Cardiac ventricle fibroblast (primary cell): ENCODE results near the gene UBTD1. TPM values are rescaled to one million over a fixed set of nuclear protein-coding genes. Genes with fewer than 3 reads are reported as not detected.

Experiments used
- total RNA-seq: library from RNA; depleted of rRNA; stranded (reverse); fragments of >200 nt; gene quantifications from 2 replicates; pipeline ENCODE4 v1.2.3, GENCODE V29; 2015

Gene UBTD1, protein sequence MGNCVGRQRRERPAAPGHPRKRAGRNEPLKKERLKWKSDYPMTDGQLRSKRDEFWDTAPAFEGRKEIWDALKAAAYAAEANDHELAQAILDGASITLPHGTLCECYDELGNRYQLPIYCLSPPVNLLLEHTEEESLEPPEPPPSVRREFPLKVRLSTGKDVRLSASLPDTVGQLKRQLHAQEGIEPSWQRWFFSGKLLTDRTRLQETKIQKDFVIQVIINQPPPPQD
- total RNA-seq, result 48.3 and 48.9 TPM in 2 replicates

DNA sequence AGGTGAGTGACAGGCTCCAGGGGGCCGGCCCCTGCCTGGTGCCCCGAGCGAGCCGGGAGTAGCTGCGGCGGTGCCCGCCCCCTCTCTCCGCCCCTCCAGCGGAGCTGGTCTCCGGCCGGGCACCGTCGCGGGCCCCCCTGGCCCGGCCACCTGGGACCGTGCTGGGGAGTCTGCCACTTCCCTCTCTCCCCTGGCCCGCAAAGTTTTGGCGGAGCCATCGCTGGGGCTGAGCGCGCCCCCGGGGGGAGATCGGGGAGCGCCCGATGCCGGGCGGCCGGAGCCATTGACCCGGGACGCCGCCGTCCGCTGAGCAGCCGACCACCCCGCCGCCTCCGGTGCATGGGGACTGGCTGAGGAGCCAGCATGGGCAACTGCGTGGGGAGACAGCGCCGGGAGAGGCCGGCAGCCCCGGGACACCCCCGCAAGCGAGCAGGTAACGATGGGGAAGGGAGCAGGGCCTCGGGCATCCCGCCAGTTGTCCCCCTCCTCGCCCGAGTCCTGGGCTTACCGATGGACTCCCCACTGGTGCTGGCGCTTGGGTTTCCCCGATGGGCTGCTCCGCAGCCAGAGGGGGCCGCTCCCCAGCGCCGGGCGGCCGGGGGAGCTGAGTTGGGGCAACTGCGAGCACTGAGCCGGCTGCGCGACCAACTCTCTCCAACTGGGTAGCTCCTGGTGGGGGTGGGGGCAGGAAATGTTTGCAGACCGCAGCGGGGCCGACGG, at the start of gene UBTD1:
Gene UBTD1 (plus strand): TSS at position 84 of the 720 bp plus-strand sequence. CDS start 280 bp downstream, at position 364.

DNA sequence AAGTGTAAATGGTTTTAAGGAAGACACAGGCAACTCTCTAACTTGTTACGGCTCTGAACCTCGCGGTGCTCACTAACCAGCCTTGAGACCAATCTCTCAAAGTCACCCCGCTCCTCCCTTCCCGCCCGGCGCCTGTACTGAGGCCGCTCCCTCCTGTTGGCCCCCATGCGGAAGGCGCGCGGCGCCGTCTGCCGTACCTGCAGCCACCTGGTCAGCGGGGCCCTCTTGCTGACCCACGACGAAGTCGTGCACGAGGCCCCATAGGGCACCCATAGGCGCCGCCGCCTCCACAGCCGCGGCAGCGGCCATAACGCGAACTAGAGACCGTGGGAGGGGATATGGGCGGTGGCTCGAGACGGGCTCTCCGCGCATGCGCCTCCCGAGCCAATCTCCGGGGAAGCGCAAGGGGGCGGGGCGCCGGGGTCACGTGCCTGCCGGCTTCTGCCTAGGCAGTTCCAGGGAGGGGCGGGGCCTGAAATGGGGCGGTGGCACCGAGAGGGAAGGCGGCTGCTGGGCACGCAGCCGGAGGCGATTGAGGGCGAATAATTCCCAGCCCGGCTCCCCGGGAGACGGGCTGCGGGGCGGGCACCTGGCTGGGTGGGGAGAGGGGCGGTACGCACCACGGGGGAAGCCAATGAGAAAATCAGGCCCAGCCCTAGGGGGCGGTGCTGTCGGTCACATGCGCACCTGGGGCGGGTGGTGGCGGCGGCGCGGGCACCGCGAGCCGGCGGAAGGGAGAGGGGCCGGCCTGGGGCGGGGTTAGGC, 466 bp upstream of the UBTD1 start, which contains the start of gene MMS19:
Gene MMS19 (minus strand): TSS at position 347 of the 765 bp plus-strand sequence. CDS start 38 bp downstream, at position 309.

DNA sequence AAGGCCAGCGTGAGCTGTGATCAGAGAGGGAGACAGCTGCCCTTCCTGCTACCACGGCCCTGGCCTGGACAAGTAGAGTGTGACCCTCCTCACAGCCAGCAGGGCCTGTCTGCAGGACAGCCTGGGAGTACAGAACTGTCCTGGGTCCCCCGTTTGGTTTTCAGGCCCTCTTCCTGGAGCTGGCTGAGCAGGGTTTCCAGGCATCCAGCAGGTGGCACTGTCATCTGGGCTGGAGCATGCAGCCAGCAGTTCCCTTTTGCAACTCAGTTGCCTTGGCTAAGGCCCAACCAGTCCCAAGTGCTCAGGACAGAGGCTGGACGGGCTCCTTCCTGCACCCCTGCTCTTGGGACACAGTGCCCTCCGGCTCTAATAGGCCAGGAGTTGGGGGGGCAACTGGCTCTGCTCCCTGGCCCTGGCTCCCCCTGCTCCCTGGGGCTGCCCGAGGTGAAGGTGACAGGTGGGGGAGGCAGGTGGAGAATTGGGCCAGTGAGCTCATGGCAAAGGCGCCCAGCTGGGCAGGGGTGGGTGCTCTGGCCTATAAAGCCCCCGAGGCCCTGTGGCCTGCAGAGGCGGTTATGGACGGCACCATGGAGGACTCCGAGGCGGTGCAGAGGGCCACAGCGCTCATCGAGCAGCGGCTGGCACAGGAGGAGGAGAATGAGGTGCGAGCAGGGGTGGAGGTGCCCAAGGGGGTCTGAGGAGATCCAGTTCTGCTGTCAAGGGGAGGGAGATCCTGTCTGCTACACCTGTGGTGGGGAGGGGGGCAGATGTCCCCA, 73.7 kb downstream of the UBTD1 start, which contains the start of gene ANKRD2:
Gene ANKRD2 (plus strand): TSS at position 566 of the 776 bp plus-strand sequence. CDS start 10 bp downstream, at position 576.

DNA sequence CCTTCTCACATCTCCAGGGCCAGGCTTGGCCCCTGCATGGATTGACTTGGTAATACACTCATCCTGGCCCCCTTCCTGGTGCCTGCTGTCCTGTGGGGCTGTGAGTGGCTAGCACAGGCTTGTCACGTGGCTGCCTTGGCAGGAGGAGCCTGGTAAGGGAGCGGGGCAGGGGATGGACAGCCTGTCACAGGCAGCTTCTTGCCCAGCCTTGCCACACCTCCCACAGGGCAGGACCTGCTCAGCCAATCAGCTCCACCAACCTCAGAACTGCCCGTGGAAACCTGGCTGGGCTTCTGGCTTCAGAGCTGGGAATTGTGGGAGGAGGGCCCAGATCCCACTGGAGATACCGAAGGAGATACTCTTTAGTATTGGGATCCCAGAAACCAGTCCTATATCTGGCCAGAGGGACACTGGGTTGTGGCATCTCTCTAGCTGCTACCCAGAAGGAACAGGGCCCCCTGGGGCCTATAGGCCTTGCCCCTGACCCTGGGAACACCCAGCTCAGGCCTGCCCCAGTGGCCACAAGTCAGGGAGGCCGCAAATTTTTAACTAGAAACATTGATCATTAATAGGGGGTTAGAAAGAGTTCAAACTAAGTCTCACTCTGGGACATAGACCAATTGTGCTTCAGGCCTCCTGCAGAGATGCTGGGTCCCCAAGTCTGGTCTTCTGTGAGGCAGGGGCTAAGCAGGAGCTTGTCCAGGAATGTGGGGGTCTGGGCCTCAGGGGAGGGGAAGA, 85.5 kb downstream of the UBTD1 start, which contains the start of gene HOGA1:
Gene HOGA1 (plus strand): TSS at position 330 of the 738 bp plus-strand sequence. CDS start 315 bp downstream, at position 645.

DNA sequence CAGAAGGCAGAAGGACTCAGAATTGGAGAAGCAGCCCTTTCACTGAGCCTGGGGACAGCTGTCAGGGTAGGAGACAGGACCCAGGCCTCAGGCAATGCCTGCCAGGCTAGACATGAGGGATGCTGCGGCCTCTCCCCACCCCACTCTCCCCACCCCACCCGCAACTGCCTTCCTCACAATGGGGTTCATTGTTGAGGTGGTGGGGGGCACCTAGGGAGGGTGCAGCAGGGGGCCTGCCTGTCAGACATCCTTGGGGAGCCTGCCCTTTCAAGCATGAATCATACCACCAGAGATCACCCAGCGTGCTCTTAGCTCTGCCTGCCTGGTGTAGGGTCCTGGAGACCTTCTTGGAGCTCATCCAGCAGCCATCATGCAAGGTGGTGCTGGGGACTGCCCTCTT, 90.8 kb downstream of the UBTD1 start, which contains the start of gene C10orf62:
Gene C10orf62 (plus strand): TSS at position 243 of the 400 bp plus-strand sequence. CDS start 177 bp downstream, outside the sequence.

Other genes starting within 250 kb of the UBTD1 start
- 6.4 and 6.6 TPM in 2 replicates for gene ARHGAP19, start 206.3 kb upstream of the UBTD1 start, total RNA-seq
- gene FRAT1, start 179.7 kb upstream of the UBTD1 start, total RNA-seq, result 1.8 and 4.5 TPM in 2 replicates
- gene FRAT2, start 164.2 kb upstream of the UBTD1 start, total RNA-seq, result 2.9 and 5.9 TPM in 2 replicates
- 13.1 and 23.2 TPM in 2 replicates for gene RRP12, start 97.6 kb upstream of the UBTD1 start, total RNA-seq
- gene PGAM1, start 72.7 kb upstream of the UBTD1 start, total RNA-seq, result 296 and 398 TPM in 2 replicates
- 21.7 and 22.3 TPM in 2 replicates for gene EXOSC1, start 52.9 kb upstream of the UBTD1 start, total RNA-seq
- 20.1 and 24.5 TPM in 2 replicates for gene ZDHHC16, start 52.7 kb upstream of the UBTD1 start, total RNA-seq
- 96.3 and 108 TPM in 2 replicates for gene MMS19, start 502 bp upstream of the UBTD1 start, total RNA-seq
- not detected in 2 replicates for gene ANKRD2, start 73.9 kb downstream of the UBTD1 start, total RNA-seq
- gene HOGA1, start 85.5 kb downstream of the UBTD1 start, total RNA-seq, result not detected in 2 replicates
- not detected in 2 replicates for gene C10orf62, start 90.8 kb downstream of the UBTD1 start, total RNA-seq
- gene MORN4, start 134.6 kb downstream of the UBTD1 start, total RNA-seq, result 2.7 and 15.4 TPM in 2 replicates
- 17.5 and 19.1 TPM in 2 replicates for gene PI4K2A, start 141.7 kb downstream of the UBTD1 start, total RNA-seq
- gene AVPI1, start 188.3 kb downstream of the UBTD1 start, total RNA-seq, result 6.4 and 6.8 TPM in 2 replicates
- 42.2 and 42.3 TPM in 2 replicates for gene MARVELD1, start 214.8 kb downstream of the UBTD1 start, total RNA-seq
- 11.2 and 11.4 TPM in 2 replicates for gene ZFYVE27, start 238.2 kb downstream of the UBTD1 start, total RNA-seq